ENCODE measurements around the gene MAJIN.
A peak's percentile ranks its signal among the peaks of the same experiment; 100 is the strongest.

Gene MAJIN

GRCh38 chr11:64910451-64911093 lies 61.3 kb downstream of the MAJIN start:
- DNase-seq = no peak

DNA sequence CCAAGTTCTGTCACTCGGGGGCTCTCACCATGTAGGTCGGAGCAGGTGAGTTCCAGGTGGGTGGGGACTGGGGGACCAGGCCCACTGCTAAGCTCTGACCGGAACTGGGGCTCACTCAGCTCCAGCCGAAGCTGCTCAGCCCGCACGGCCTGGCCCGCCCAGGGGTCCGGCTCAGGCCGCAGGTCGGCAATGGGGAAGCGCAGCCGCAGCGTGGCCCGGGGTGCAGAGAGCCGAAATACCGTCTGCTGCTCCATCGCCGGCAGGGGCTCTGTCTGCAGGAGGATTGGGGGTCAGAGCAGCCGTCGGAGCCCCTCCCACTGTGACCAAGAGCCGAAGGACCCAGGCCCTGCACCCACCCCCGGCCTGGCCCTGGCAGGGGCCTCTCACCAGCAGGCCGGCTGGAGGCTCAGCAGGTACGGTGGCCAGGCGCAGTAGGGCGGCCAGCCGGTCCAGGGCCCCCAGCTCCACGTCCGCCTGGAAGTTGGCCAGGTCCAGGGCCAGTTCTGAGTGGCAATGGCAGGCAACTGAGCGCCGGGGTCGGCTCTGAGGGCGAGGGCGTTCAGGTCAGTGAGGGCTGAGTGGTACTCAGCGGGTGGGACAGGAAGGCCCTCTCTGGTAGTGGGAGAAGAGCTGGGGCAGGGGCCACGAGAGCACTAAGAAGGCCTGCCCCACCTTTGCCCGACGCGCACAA lies 62.1 kb downstream of the MAJIN start:
- DNase-seq = no peak

DNA sequence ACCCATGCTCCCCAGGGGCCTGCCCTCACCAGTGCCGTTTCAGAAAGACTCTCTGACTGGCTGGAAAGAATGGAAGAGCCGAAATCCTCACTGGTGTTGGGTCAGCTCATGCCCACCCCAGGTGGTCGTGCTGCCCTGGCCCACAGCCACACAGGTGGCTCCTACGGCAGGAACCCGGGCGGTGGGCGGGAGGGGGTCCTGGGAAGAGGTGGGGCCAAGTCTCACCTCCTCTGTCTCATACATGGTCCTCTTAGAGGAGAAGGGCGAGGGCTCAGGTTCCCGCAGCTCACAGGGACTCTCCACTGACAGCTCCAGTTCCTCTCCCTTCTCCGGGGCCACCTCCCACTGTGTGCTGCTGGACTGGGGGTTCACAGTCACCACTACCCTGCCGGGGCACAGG lies 63.1 kb downstream of the MAJIN start:
- no peak for DNase-seq

GRCh38 chr11:64906314-64906635 lies 65.6 kb downstream of the MAJIN start:
- DNase-seq = no peak

DNA sequence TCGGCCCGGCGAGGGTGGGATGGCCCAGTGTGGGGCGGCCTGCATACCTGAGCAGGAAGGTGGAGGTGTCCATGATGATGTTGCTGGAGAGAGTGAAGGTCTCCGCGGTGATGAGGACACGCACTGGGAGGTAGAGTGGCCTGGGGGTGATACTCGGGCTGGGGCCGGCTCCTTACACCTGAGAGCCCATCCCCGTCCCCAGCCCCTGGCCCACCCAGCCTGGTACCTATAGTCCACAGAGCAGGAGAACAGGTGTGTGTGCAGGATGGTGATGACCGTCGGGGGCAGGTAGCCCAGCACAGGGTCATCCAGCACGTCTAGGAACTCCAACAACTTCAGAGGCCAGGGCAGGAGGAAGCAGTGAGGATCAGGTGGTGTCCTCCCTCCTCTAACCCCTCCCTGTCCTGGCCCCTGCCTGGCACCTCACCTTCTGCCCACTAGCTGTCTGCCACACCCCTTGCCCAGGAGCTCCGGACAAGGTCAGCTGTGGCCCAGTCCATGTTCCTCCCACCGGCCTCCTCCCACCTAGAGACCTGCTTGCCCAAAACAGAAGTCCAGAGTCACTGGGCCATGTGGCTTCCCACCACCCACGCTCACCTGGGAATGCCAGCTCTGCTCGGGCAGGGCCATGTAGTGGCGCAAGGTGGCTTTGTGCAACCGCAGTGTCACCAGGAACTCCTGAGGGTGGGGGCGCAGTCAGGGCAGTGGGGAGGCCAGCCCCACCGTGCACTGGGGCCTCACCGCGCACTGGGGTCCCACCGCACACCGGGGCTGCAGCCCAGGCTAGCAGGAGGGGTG lies 66.2 kb downstream of the MAJIN start:
- no peak for DNase-seq

GRCh38 chr11:64903291-64903833 lies 68.5 kb downstream of the MAJIN start:
- no peak for DNase-seq

DNA sequence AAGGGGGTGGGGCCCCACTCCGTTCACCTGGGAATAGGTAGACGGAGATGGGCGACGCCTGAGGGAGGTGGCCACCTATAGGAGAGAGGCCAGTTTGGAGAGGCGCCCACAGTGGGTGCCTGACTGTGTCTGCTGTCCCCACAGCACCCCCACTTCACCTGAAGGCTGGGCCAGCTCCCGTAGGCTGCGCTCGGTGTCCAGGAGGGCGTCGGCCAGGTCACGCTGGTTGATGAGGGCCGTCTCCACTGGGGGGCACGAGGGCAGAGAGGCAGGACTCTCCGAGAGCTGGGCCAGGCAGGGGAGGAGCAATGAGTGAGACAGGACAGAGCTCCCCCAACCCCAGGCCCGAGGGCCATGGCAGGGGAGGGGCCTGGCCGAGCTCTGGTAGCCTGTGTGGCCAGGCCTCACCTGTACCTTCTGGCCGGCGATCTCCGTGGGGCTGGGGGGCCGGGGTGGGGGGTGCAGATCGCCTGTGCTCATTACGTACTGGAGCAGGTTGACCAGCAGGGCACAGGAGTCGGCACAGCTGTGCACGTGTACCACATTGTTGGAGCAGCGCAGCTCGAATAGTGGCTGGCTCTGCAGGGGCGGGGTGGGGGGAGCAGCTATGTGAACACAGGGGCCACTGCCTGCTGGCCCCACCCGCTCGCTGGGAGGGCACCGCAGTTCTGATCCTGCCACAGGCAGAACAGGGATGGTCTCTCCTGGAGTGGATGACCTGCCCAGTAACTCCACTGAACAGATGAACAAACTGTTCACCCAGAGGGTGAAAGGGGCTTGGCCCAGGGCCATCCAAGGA lies 69.6 kb downstream of the MAJIN start:
- DNase-seq = no peak

DNA sequence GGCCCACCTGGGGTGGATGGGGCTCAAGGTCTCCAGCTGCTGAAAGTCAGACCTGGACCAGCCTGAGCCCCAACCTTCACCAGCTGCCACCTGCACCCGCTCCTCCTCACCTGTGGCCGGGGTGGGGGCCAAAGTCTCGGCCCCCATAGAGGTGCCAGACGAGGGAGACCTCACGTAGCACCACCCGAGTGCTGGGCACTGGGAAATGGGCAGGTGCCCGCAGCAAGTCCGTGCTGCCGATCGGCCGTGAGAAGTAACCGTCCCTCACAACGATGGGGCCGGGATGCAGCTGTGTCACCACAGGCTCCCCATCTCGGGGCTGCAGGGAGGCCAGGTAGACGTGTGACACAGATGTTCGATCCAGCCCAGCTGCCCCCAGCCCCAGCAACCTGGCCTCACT lies 71.1 kb downstream of the MAJIN start:
- DNase-seq = no peak

DNA sequence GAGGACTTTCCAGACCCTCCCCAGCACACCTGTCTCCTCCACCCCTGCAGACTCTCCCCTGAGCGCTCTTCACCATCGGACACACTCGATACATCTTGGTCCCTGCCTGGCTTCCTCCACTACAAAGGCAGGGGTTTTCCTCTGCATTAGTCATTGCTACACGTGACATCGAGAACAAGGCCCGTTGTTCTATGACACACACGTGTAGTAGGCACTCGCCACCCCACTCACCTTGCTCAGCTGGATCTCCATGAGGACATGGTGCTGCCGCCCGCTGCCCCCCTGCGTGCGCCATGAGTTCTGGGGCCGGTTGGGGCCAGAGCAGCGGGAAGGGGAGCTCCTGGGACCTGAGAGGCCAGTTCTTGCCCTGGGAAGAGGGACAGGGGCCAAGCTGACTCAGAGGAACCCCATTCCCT lies 71.6 kb downstream of the MAJIN start:
- no peak for DNase-seq

DNA sequence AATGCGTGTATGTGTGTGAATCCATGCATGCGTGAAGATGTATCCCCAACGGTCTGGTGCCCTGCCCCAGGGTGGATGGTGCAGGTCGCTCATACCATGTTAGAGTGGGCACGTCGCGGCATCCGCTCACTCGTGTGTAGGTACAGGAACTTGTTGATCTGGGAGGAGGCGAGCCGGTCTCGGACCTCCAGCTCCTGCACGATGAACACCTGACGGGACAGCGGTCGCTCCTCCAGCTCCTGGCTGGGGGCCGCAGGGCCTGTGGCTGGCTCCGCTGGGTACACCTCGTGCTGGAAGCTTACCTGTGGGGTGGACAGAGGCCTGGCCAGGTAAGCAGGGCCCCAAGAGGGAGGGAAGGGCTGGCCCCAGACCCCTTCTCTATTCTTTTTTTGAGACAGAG lies 73.4 kb downstream of the MAJIN start:
- DNase-seq = no peak

DNA sequence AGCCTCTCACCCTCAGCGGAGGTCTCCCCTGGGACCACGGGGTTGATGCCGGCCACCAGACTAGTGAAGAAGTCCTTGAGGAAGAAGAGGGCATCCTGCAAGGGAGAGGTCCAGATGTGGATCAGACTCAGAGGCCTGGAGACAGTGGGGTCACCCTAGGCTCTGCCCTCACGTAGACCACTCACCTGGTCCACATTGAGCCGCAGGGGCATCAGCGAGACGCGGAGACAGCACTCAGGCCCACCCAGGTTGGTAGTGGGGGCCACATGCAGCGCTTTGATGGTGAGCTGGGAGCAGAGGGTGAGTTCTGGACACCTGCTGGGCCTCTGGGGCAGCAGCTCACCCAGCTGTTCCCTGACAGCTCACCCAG lies 73.8 kb downstream of the MAJIN start:
- DNase-seq = no peak

- no peak for DNase-seq
These were observed 74.4 kb downstream of the MAJIN start for GRCh38 chr11:64897381-64898075.

- DNase-seq = no peak
These were observed 75.4 kb downstream of the MAJIN start for GRCh38 chr11:64896448-64897022.

DNA sequence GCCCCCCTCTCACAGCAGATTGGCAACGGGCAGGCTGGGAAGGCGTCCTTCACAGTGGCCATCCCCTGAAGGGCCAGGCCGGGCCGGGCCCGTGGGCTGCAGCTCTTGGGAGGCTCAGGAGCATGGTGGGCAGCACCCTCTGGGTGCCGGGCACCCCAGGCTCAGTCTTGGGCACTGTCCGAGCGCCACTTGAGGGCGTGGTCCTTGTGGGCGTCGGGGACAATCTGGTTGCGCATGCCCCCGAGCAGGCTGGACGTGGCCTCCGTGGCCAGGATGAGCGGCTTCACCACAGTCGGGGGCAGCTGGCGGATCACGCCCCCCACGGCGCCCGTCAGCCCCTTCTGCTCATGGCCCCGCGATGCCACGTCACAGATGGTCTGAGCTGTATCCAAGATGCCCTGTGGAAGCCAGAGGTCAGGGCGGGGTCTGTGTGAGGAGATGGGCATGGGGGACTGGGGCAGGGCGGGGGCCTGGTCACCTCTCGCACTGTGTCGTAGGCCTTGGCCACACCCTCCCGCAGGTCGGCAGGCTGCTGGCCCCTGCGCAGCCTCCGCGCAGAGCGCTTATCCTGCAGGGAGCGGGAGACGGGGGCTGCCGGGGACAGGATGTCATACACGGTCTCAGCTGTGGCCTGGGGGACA lies 77.0 kb downstream of the MAJIN start:
- no peak for DNase-seq

GRCh38 chr11:64894070-64894811 lies 77.7 kb downstream of the MAJIN start:
- DNase-seq = peak; percentile 27

DNA sequence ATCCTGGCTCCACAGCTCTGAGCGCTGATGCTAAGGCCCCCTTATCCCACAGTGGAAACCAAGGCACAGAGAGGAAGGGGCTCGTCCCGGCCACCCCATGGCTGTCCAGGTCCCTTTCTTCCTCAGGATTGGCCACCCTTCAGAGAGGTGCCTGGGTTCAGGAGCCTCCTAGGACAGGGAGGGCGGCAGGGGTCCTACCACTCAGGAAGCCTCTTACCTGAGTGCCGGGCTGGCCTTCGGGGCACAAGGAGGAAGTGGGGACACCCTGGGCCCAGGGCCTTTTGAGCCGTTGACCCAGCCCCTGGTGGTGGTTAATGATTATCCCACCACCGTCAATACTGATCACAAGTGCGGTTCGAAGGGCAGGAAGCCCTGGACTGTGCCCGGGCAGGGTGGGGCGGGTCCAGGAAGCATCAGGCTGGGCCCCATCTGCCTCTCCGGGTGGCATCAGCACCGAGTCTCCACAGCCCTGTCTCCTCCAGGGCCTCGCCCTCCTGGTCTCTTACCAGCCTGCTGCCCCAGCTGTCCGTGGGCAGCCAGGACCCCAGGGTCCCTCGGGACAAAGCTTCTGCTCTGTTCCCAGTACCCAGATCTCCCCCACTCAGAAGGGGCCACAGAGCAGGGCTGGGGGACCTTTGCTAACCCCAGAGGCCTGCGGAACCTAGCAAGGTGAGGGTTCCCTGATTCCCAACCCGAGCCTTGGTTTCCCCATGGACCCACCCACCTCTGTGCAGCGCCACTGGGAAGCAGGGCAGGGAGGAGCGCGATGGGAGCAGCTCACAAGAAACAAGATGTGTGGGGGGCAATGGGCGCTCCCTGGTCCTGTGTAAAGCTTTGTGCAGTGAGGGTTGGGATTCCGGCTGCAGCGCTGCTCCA lies 78.5 kb downstream of the MAJIN start:
- DNase-seq = no peak

- DNase-seq = no peak
These were observed 79.1 kb downstream of the MAJIN start for GRCh38 chr11:64892838-64893193.

DNA sequence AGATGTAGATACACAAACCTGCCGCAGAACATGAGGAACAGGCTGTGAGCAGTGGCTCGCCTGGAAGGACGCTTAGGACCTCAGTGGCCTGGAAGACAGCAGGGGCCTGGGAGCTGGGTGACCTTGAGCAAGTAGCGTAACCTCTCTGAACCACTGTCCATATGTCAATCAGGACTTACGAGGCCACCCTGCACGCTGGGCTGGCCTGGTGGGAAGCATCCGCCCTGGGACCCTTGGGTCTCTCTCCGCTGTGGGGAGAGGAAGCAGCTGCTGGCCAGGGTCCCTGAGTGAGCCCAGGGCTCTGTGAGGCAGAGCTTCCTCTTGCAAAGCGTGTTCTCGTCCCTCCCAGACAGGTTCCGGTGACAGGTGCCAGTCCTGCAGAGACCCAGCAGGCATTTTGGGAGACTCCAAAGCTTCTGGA lies 79.5 kb downstream of the MAJIN start:
- no peak for DNase-seq

DNA sequence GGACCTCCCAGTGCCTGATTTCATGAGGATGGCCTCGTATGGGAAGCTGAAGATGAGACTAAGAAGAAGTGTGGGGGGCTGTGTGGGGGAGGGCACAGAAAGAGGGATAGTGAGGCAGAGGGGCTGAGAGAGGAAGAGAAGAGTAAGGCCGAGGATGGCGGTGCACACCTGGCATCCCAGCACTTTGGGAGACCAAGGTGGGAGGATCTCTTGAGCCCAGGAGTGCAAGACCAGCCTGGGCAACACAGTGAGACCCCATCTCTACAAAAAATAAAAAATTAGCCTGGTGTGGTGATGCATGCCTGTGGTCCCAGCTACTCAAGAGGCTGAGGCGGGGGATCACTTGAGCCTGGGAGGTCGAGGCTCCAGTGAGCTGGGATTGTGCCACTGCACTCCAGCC lies 80.0 kb downstream of the MAJIN start:
- no peak for DNase-seq

Measured in NCI-H526 treated with DMSO at 0.1 percent for 48 hours (cell line).